Ovary (tissue), 9 donors: Measurements from ENCODE around the gene KRTAP5-2. TPM values are rescaled to one million over a fixed set of nuclear protein-coding genes. Genes with fewer than 3 reads are reported as not detected.
"Not testable (repeated sequence)": the region's sequence is repeated elsewhere in the genome, so short reads cannot be mapped to it uniquely, and the experiment has no call there.

Source experiments
- DNase-seq, 5 donors: peaks; one replicate each; pipeline ENCODE4 v3.0.0-alpha.2; 2019 to 2020
- H3K27ac ChIP-seq, 2 donors: fragments of 200-600 bp; one replicate each; pipeline versions ENCODE4 v1.5.1 to v1.8.0; 2019 to 2022
- H3K27me3 ChIP-seq: fragments of 200-600 bp; one replicate; pipeline ENCODE4 v1.8.0; 2022
- H3K36me3 ChIP-seq: fragments of 200-600 bp; sonication (generic); one replicate; pipeline ENCODE4 v1.5.1; 2019
- H3K4me1 ChIP-seq: one replicate; pipeline ENCODE4 v1.8.1; 2013; ENCODE audit warnings: mild to moderate bottlenecking, moderate library complexity; ENCODE audit not compliant: insufficient read depth
- H3K4me3 ChIP-seq: fragments of 200-600 bp; sonication (generic); one replicate; pipeline ENCODE4 v1.5.1; 2017
- H3K9me3 ChIP-seq, 2 donors: fragments of 200-600 bp in 1 of 2; sonication (generic) in 1 of 2; one replicate each; pipeline versions ENCODE4 v1.5.1 to v1.8.1; 2013 to 2019; ENCODE audit warnings: mild to moderate bottlenecking in 1 of 2, moderate library complexity in 1 of 2
- CTCF ChIP-seq, 3 donors: fragments of 450-650 bp in 2 of 3; fragments of 200-600 bp in 1 of 3; IDR thresholded peaks; one replicate each; pipeline versions ENCODE4 v1.5.1 to v1.8.0; 2016 to 2022; ENCODE audit warnings: antibody characterized with exemption in 3 of 3, mild to moderate bottlenecking in 1 of 3
- EP300 ChIP-seq: sonication (generic); formaldehyde crosslinking; IDR thresholded peaks from one replicate; pipeline ENCODE4 v1.6.1; 2017; ENCODE audit warnings: antibody characterized with exemption
- POLR2A ChIP-seq: fragments of 450-650 bp; IDR thresholded peaks from one replicate; pipeline ENCODE4 v1.6.1; 2017; ENCODE audit warnings: antibody characterized with exemption, mild to moderate bottlenecking, moderate library complexity
- WGBS, 3 donors: extraction: QIAGEN DNeasy Blood & Tissue Kit in 1 of 3; methylation state at CpG; one replicate each; pipeline versions ENCODE4 v1.1.5 to v1.1.7; 2013 to 2017; 5-methylcytosine and 5-hydroxymethylcytosine counted together
- intact Hi-C, 4 donors: fragments of 100-400 bp; cut with DNase I; formaldehyde crosslinking; loops; one replicate each; pipeline versions ENCODE4 v1.11.0 to v1.15.1; 2022 to 2023
- polyA plus RNA-seq, 2 donors: library from polyadenylated mRNA; stranded (reverse); fragments of 200-250 nt in 1 of 2; fragments of 350-450 nt in 1 of 2; fragmentation: Illumina TruSeq in 1 of 2; extraction: RNeasy Lipid Tissue Mini Kit (QIAGEN cat#74804) in 1 of 2; gene quantifications; one replicate each; pipeline ENCODE4 v1.2.3, GENCODE V29; 2013 to 2014
- total RNA-seq, 7 donors: library from RNA; depleted of rRNA in 2 of 7; stranded (reverse); fragments of >200 nt in 2 of 7; fragmentation: NEBNext Ultra II Directional in 3 of 7; extraction: Animal tissue kit (Norgen Biotek cat#: 25700) in 3 of 7; gene quantifications; one replicate each; pipeline versions ENCODE4 v1.1.0 to v1.2.4, GENCODE V29; 2016 to 2023
- donor health status: DM: no; HTN: no; CAD: no; lungs with moderate emphysema.
- donor health status: DM: no; HTN: no; CAD: no.
- donor health status: Bipolar disorder and iron deficiency.
- donor health status: DM: yes; HTN: yes; CAD: no.
- donor health status: DM: no; HTN: no; CAD: no.
- donor health status: DM: yes; HTN: yes; CAD: no.

KRTAP5-2 gene
- total and polyA plus RNA-seq, 9 donors: not detected

DNA sequence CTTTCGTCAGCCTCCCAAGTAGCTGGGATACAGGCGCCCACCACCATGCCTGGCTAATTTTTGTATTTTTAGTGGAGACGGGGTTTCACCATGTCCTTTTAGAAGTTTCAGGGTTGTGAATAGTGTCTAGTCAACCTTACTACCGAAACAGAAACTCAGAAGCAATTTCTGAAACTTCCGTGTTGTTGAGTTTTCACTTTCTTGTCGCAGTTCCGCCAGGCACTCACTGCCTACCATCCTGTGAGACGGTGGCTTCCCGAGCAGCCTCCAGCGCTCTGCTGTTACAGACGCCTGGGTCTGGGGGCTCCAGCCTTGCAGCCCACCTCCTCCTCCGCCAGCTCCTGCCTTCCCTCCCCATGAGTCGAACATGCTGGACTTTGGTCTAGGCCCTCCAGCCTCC lies 7.8 kb upstream of the KRTAP5-2 start:
- WGBS, 3 donors: 83 to 89% (median 84%) methylated on average over 13 of the region's 13 CpGs
- H3K4me1 ChIP-seq, H3K9me3 ChIP-seq, H3K27me3 ChIP-seq, intact Hi-C loops, DNase-seq, H3K36me3 ChIP-seq, H3K4me3 ChIP-seq, H3K27ac ChIP-seq: not testable (repeated sequence)

- intact Hi-C loops: no loop called here
- TF ChIP-seq EP300 (no peak), CTCF (IDR thresholded peaks at IDR 0.05) (no peak), POLR2A (no peak)
- Histone ChIP-seq H3K27ac (no peak overlapping the region), H3K36me3 (no peaks in the 10 kb centered on the region), H3K4me1 (no peaks in the 10 kb centered on the region), H3K4me3 (no peak overlapping the region), H3K27me3 (no peaks in the 10 kb centered on the region), H3K9me3 (no peaks in the 10 kb centered on the region)
- DNase-seq: no peak
- WGBS, 3 donors: 83 to 87% (median 87%) methylated on average over 7 of the region's 7 CpGs
Measured at GRCh38 chr11:1604711-1605110, 6.6 kb upstream of the KRTAP5-2 start.

DNA sequence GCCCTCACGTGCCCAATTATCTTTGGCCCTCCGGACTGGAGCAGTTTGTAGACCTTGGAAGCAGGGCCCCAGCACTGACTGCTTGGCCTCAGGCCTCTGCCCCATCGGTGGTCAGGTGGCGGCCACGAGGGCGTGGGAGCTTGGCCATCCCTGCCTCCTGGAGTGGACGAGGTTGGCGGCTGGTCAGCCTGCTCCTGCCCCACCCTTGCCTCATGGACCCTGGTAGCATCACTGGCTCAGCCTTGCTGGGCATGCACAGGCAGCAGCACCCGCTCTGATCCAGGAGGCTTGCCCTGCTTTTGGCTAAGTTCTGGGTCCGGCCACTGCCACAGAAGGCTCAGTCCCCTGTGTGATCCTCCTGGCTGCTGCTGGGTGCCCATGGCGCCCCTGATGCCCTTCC lies 6.1 kb upstream of the KRTAP5-2 start:
- intact Hi-C loops: no loop called here
- no peaks in the 10 kb centered on the region for H3K36me3 ChIP-seq
- TF ChIP-seq POLR2A (no peak), EP300 (no peak), CTCF (IDR thresholded peaks at IDR 0.05) (no peak)
- no peaks in the 10 kb centered on the region for H3K9me3 ChIP-seq
- H3K4me1 ChIP-seq: no peaks in the 10 kb centered on the region
- H3K4me3 ChIP-seq: no peak overlapping the region
- no peak overlapping the region for H3K27ac ChIP-seq
- DNase-seq: no peak
- H3K27me3 ChIP-seq: no peaks in the 10 kb centered on the region
- WGBS, 3 donors: 85 to 93% (median 88%) methylated on average over 7 to 11 of the region's 11 CpGs

DNA sequence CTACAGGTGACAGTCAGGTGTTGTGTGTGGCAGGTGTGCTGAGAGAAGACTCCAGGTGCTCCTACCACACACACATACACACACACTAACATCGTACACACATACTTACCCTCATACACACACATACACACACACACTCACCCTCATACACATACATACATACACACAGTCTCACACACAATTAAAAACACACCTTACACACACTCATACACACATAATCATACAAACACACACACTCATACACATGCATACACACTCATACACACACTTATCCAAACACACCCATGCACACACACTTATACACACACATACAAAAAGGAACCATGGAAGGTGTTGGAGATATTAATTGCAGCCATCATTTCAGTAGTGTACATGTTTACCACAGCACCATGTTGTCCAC lies 5.5 kb upstream of the KRTAP5-2 start:
- intact Hi-C loops: no loop called here
- DNase-seq: no peak

GRCh38 chr11:1601663-1602062 lies 3.6 kb upstream of the KRTAP5-2 start:
- H3K4me3 ChIP-seq, DNase-seq, H3K27me3 ChIP-seq, H3K36me3 ChIP-seq, H3K4me1 ChIP-seq, intact Hi-C loops, H3K9me3 ChIP-seq, H3K27ac ChIP-seq: not testable (repeated sequence)
- 31 to 42% (median 33%) methylated on average over 3 of the region's 3 CpGs for WGBS, 3 donors

More for the DNA sequence above, 5.5 kb upstream of the KRTAP5-2 start:
- Histone ChIP-seq H3K4me3 (no peak overlapping the region), H3K4me1 (no peaks in the 10 kb centered on the region), H3K27me3 (no peaks in the 10 kb centered on the region), H3K9me3 (no peaks in the 10 kb centered on the region), H3K36me3 (no peaks in the 10 kb centered on the region), H3K27ac (no peak overlapping the region)
- TF ChIP-seq POLR2A: no peak
- TF ChIP-seq CTCF (IDR thresholded peaks at IDR 0.05): no peak
- no peak for TF ChIP-seq EP300
- 57 to 86% (median 76%) methylated on average over 1 of the region's 1 CpG for WGBS, 3 donors

DNA sequence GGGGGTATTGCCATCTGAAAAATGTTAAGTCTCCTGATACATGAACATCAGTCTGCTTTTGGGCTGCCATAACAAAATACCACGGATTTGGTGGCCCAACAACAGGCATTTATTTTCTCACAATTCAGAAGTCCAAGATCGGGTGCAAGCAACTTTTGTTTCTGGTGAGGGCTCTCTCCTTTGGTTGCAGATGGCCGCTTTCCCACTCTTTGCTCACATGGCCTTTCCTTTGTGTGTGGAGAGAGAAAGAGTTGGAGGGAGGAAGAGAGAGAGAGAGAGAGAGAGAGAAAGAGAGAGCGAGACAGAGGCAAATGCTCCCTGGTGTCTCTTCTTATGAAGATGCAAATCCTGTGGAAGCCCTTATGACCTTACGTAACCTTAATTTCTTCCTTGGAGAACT lies 2.5 kb upstream of the KRTAP5-2 start:
- H3K4me1 ChIP-seq: no peaks in the 10 kb centered on the region
- TF ChIP-seq POLR2A (no peak), EP300 (no peak), CTCF (IDR thresholded peaks at IDR 0.05) (no peak)
- H3K27ac ChIP-seq: no peak overlapping the region
- 69 to 79% (median 75%) methylated on average over 5 of the region's 5 CpGs for WGBS, 3 donors
- no peaks in the 10 kb centered on the region for H3K36me3 ChIP-seq
- intact Hi-C loops: no loop called here
- no peak for DNase-seq
- H3K4me3 ChIP-seq: no peak overlapping the region
- no peaks in the 10 kb centered on the region for H3K9me3 ChIP-seq
- no peaks in the 10 kb centered on the region for H3K27me3 ChIP-seq
